ENCODE data around the gene GALR3.

The GALR3 gene

GRCh38 chr22:37823134-37823985 is at the start of gene GALR3:
Gene GALR3, plus strand, starts transcription at chr22:37823382. Its CDS starts 25 bp downstream, at chr22:37823407.
- H3K27me3 ChIP-seq (ENCODE audit: control insufficient read depth in 2 of 2, insufficient read depth in 2 of 2, low read length in 2 of 2), result peaks cover 4 to 6% of the 10 kb centered on the region in 2 donors
- no peaks in the 10 kb centered on the region for H3K9me3 ChIP-seq (ENCODE audit: control insufficient read depth in 2 of 2, low read length in 2 of 2)
- peak within 1 kb of the TSS in 1 of 2 donors; percentile 35 for H3K4me3 ChIP-seq (ENCODE audit: low read length in 2 of 2)
- H3K36me3 ChIP-seq (ENCODE audit: control insufficient read depth in 2 of 2, insufficient read depth in 2 of 2, low read length in 2 of 2), result peaks cover 0 to 2% of the 10 kb centered on the region in 2 donors
- peaks cover 8 to 10% of the 10 kb centered on the region in 2 donors for H3K4me1 ChIP-seq (ENCODE audit: control insufficient read depth in 2 of 2, insufficient read depth in 2 of 2, low read length in 2 of 2)
- H3K27ac ChIP-seq (ENCODE audit: low read depth in 2 of 2, low read length in 2 of 2), result no peak within 1 kb of the TSS
- no peak within 1 kb of the TSS for H3K9ac ChIP-seq (ENCODE audit: low read depth in 1 of 2, low read length in 2 of 2)

GRCh38 chr22:37774728-37775127 is 48.5 kb upstream of the GALR3 start:
- no peaks in the 10 kb centered on the region for H3K9me3 ChIP-seq (ENCODE audit: control insufficient read depth in 2 of 2, low read length in 2 of 2)
- H3K27me3 ChIP-seq (ENCODE audit: control insufficient read depth in 2 of 2, insufficient read depth in 2 of 2, low read length in 2 of 2), result no peaks in the 10 kb centered on the region
- H3K27ac ChIP-seq (ENCODE audit: low read depth in 2 of 2, low read length in 2 of 2), result no peak overlapping the region
- no peak overlapping the region for H3K9ac ChIP-seq (ENCODE audit: low read depth in 1 of 2, low read length in 2 of 2)
- H3K4me3 ChIP-seq (ENCODE audit: low read length in 2 of 2), result no peak overlapping the region
- H3K36me3 ChIP-seq (ENCODE audit: control insufficient read depth in 2 of 2, insufficient read depth in 2 of 2, low read length in 2 of 2), result peaks cover 22 to 38% of the 10 kb centered on the region in 2 donors
- H3K4me1 ChIP-seq (ENCODE audit: control insufficient read depth in 2 of 2, insufficient read depth in 2 of 2, low read length in 2 of 2), result peaks cover 9 to 12% of the 10 kb centered on the region in 2 donors

- peak overlapping the region in 1 of 2 donors; percentile 78 for H3K27ac ChIP-seq (ENCODE audit: low read depth in 2 of 2, low read length in 2 of 2)
- H3K4me3 ChIP-seq (ENCODE audit: low read length in 2 of 2), result no peak overlapping the region
- H3K36me3 ChIP-seq (ENCODE audit: control insufficient read depth in 2 of 2, insufficient read depth in 2 of 2, low read length in 2 of 2), result peaks cover 20 to 36% of the 10 kb centered on the region in 2 donors
- H3K27me3 ChIP-seq (ENCODE audit: control insufficient read depth in 2 of 2, insufficient read depth in 2 of 2, low read length in 2 of 2), result no peaks in the 10 kb centered on the region
- H3K4me1 ChIP-seq (ENCODE audit: control insufficient read depth in 2 of 2, insufficient read depth in 2 of 2, low read length in 2 of 2), result peaks cover 9 to 12% of the 10 kb centered on the region in 2 donors
- H3K9ac ChIP-seq (ENCODE audit: low read depth in 1 of 2, low read length in 2 of 2), result no peak overlapping the region
- H3K9me3 ChIP-seq (ENCODE audit: control insufficient read depth in 2 of 2, low read length in 2 of 2), result no peaks in the 10 kb centered on the region
Observed at GRCh38 chr22:37775785-37776638, 47.2 kb upstream of the GALR3 start.

- Histone ChIP-seq H3K27ac (ENCODE audit: low read depth in 2 of 2, low read length in 2 of 2) (peak overlapping the region in 1 of 2 donors; percentile 78), H3K4me3 (ENCODE audit: low read length in 2 of 2) (no peak overlapping the region), H3K27me3 (ENCODE audit: control insufficient read depth in 2 of 2, insufficient read depth in 2 of 2, low read length in 2 of 2) (no peaks in the 10 kb centered on the region), H3K9ac (ENCODE audit: low read depth in 1 of 2, low read length in 2 of 2) (no peak overlapping the region), H3K9me3 (ENCODE audit: control insufficient read depth in 2 of 2, low read length in 2 of 2) (no peaks in the 10 kb centered on the region), H3K4me1 (ENCODE audit: control insufficient read depth in 2 of 2, insufficient read depth in 2 of 2, low read length in 2 of 2) (peaks cover 9 to 12% of the 10 kb centered on the region in 2 donors), H3K36me3 (ENCODE audit: control insufficient read depth in 2 of 2, insufficient read depth in 2 of 2, low read length in 2 of 2) (peaks cover 14 to 30% of the 10 kb centered on the region in 2 donors)
Observed at GRCh38 chr22:37776639-37777005, 46.6 kb upstream of the GALR3 start.

- H3K9me3 ChIP-seq (ENCODE audit: control insufficient read depth in 2 of 2, low read length in 2 of 2), result no peaks in the 10 kb centered on the region
- H3K4me3 ChIP-seq (ENCODE audit: low read length in 2 of 2), result no peak overlapping the region
- H3K36me3 ChIP-seq (ENCODE audit: control insufficient read depth in 2 of 2, insufficient read depth in 2 of 2, low read length in 2 of 2), result peaks cover 12 to 24% of the 10 kb centered on the region in 2 donors
- H3K27ac ChIP-seq (ENCODE audit: low read depth in 2 of 2, low read length in 2 of 2), result peak overlapping the region; percentile 29 to 78
- peaks cover 12 to 13% of the 10 kb centered on the region in 2 donors for H3K4me1 ChIP-seq (ENCODE audit: control insufficient read depth in 2 of 2, insufficient read depth in 2 of 2, low read length in 2 of 2)
- H3K27me3 ChIP-seq (ENCODE audit: control insufficient read depth in 2 of 2, insufficient read depth in 2 of 2, low read length in 2 of 2), result no peaks in the 10 kb centered on the region
- no peak overlapping the region for H3K9ac ChIP-seq (ENCODE audit: low read depth in 1 of 2, low read length in 2 of 2)
Observed at GRCh38 chr22:37777122-37777687, 46.0 kb upstream of the GALR3 start.

- no peak overlapping the region for H3K27ac ChIP-seq (ENCODE audit: low read depth in 2 of 2, low read length in 2 of 2)
- H3K4me3 ChIP-seq (ENCODE audit: low read length in 2 of 2), result no peak overlapping the region
- H3K4me1 ChIP-seq (ENCODE audit: control insufficient read depth in 2 of 2, insufficient read depth in 2 of 2, low read length in 2 of 2), result peaks cover 14 to 23% of the 10 kb centered on the region in 2 donors
- H3K27me3 ChIP-seq (ENCODE audit: control insufficient read depth in 2 of 2, insufficient read depth in 2 of 2, low read length in 2 of 2), result no peaks in the 10 kb centered on the region
- no peaks in the 10 kb centered on the region for H3K9me3 ChIP-seq (ENCODE audit: control insufficient read depth in 2 of 2, low read length in 2 of 2)
- H3K9ac ChIP-seq (ENCODE audit: low read depth in 1 of 2, low read length in 2 of 2), result no peak overlapping the region
- peaks cover 4 to 12% of the 10 kb centered on the region in 2 donors for H3K36me3 ChIP-seq (ENCODE audit: control insufficient read depth in 2 of 2, insufficient read depth in 2 of 2, low read length in 2 of 2)
Observed at GRCh38 chr22:37778370-37779009, 44.7 kb upstream of the GALR3 start.

- Histone ChIP-seq H3K27me3 (ENCODE audit: control insufficient read depth in 2 of 2, insufficient read depth in 2 of 2, low read length in 2 of 2) (no peaks in the 10 kb centered on the region), H3K9ac (ENCODE audit: low read depth in 1 of 2, low read length in 2 of 2) (no peak overlapping the region), H3K27ac (ENCODE audit: low read depth in 2 of 2, low read length in 2 of 2) (no peak overlapping the region), H3K36me3 (ENCODE audit: control insufficient read depth in 2 of 2, insufficient read depth in 2 of 2, low read length in 2 of 2) (no peaks in the 10 kb centered on the region), H3K4me3 (ENCODE audit: low read length in 2 of 2) (no peak overlapping the region), H3K4me1 (ENCODE audit: control insufficient read depth in 2 of 2, insufficient read depth in 2 of 2, low read length in 2 of 2) (peaks cover 28 to 45% of the 10 kb centered on the region in 2 donors), H3K9me3 (ENCODE audit: control insufficient read depth in 2 of 2, low read length in 2 of 2) (no peaks in the 10 kb centered on the region)
Observed at GRCh38 chr22:37781434-37782059, 41.6 kb upstream of the GALR3 start.

GRCh38 chr22:37782340-37783168 is 40.6 kb upstream of the GALR3 start:
- Histone ChIP-seq H3K4me3 (ENCODE audit: low read length in 2 of 2) (no peak overlapping the region), H3K27ac (ENCODE audit: low read depth in 2 of 2, low read length in 2 of 2) (peak overlapping the region; percentile 16 to 84), H3K9ac (ENCODE audit: low read depth in 1 of 2, low read length in 2 of 2) (peak overlapping the region in 1 of 2 donors; percentile 38), H3K4me1 (ENCODE audit: control insufficient read depth in 2 of 2, insufficient read depth in 2 of 2, low read length in 2 of 2) (peaks cover 21 to 38% of the 10 kb centered on the region in 2 donors), H3K27me3 (ENCODE audit: control insufficient read depth in 2 of 2, insufficient read depth in 2 of 2, low read length in 2 of 2) (no peaks in the 10 kb centered on the region), H3K36me3 (ENCODE audit: control insufficient read depth in 2 of 2, insufficient read depth in 2 of 2, low read length in 2 of 2) (no peaks in the 10 kb centered on the region), H3K9me3 (ENCODE audit: control insufficient read depth in 2 of 2, low read length in 2 of 2) (no peaks in the 10 kb centered on the region)

All from mucosa of rectum (tissue), 2 donors.